ENCODE measurements around the gene LAMB2. TPM values are rescaled to one million over a fixed set of nuclear protein-coding genes. Genes with fewer than 3 reads are reported as not detected.
A peak's percentile ranks its signal among the peaks of the same experiment; 100 is the strongest.

LAMB2 gene
- total RNA-seq, 1 experiment from 2014 or later, result 118 TPM

GRCh38 chr3:49093853-49094767 lies 38.7 kb downstream of the LAMB2 start, which contains the start of gene QRICH1 (continued):
- TF ChIP-seq GABPB1 (CRISPR knock-in tag; IDR thresholded peaks at IDR 0.05) (peak; percentile 33; the same call in 1 of the 2 replicates), TEAD1 (CRISPR knock-in tag; IDR thresholded peaks at IDR 0.05) (peak; percentile 70; the same call in 1 of the 2 replicates), USF2 (CRISPR knock-in tag; IDR thresholded peaks at IDR 0.05) (no peak), NFYB (CRISPR knock-in tag; conservative IDR thresholded peaks at IDR 0.05; ENCODE audit: low read depth) (peak; percentile 94), MYBL2 (CRISPR knock-in tag; IDR thresholded peaks at IDR 0.05) (peak; percentile 79; the same call in 1 of the 2 replicates), JUN (CRISPR knock-in tag; IDR thresholded peaks at IDR 0.05) (0 out of 2 replicates have a peak, but pooled peaks have one; percentile 63), TEAD4 (CRISPR knock-in tag; IDR thresholded peaks at IDR 0.05) (peak; percentile 51; the same call in 1 of the 2 replicates), ATF6 (CRISPR knock-in tag; IDR thresholded peaks at IDR 0.05) (no peak), CBFB (CRISPR knock-in tag; IDR thresholded peaks at IDR 0.05; ENCODE audit: low read depth) (no peak), AR (CRISPR knock-in tag; IDR thresholded peaks at IDR 0.05) (0 out of 2 replicates have a peak, but pooled peaks have one; percentile 40), FOXJ3 (CRISPR knock-in tag; IDR thresholded peaks at IDR 0.05; ENCODE audit: borderline replicate concordance) (no peak), GTF2I (CRISPR knock-in tag; conservative IDR thresholded peaks at IDR 0.05) (no peak), ZSCAN18 (CRISPR knock-in tag; IDR thresholded peaks at IDR 0.05) (no peak), PRRX2 (CRISPR knock-in tag; IDR thresholded peaks at IDR 0.05) (no peak), ZNF138 (CRISPR knock-in tag; conservative IDR thresholded peaks at IDR 0.05) (no peak), TP53 (CRISPR knock-in tag; IDR thresholded peaks at IDR 0.05) (no peak), SMAD4 (CRISPR knock-in tag; IDR thresholded peaks at IDR 0.05) (no peak), CREM (CRISPR knock-in tag; IDR thresholded peaks at IDR 0.05) (0 out of 2 replicates have a peak, but pooled peaks have one; percentile 14), SP1 (CRISPR knock-in tag; conservative IDR thresholded peaks at IDR 0.05) (peak; percentile 66), IRF1 (CRISPR knock-in tag; IDR thresholded peaks at IDR 0.05) (0 out of 2 replicates have a peak, but pooled peaks have one; percentile 11), E2F1 (CRISPR knock-in tag; IDR thresholded peaks at IDR 0.05) (no peak; the same call in 1 of the 2 replicates), ZMAT4 (CRISPR knock-in tag; IDR thresholded peaks at IDR 0.05) (no peak), ZNF423 (CRISPR knock-in tag; IDR thresholded peaks at IDR 0.05) (no peak), ARID4B (CRISPR knock-in tag; IDR thresholded peaks at IDR 0.05; ENCODE audit: borderline replicate concordance) (peak; percentile 45; the same call in 1 of the 2 replicates)
